Spleen (tissue), 11 donors: Measurements from ENCODE around the gene KIF18B. TPM values are rescaled to one million over a fixed set of nuclear protein-coding genes. Genes with fewer than 3 reads are reported as not detected.

ENCODE experiments used
- DNase-seq: peaks from one replicate; pipeline ENCODE4 v3.0.0-alpha.2; 2020
- H3K27ac ChIP-seq, 8 donors: fragments of 200-600 bp; sonication (generic) in 7 of 8; 1 replicate in 4 of 8; 2 replicates in 4 of 8; pipeline versions ENCODE4 v1.5.0 to v1.8.0; 2016 to 2021; ENCODE audit warnings: inconsistent platforms in 4 of 8, mild to moderate bottlenecking in 4 of 8, moderate library complexity in 1 of 8
- H3K27me3 ChIP-seq, 7 donors: fragments of 200-600 bp; sonication (generic) in 6 of 7; replicated peaks in 1 of 7; 1 replicate in 4 of 7; 2 replicates in 3 of 7; pipeline versions ENCODE4 v1.5.0 to v1.8.0; 2016 to 2021; ENCODE audit warnings: inconsistent platforms in 3 of 7, mild to moderate bottlenecking in 1 of 7
- H3K36me3 ChIP-seq, 6 donors: fragments of 200-600 bp; sonication (generic) in 5 of 6; 1 replicate in 4 of 6; 2 replicates in 2 of 6; pipeline versions ENCODE4 v1.5.0 to v1.8.0; 2016 to 2021; ENCODE audit warnings: inconsistent platforms in 2 of 6
- H3K4me1 ChIP-seq, 6 donors: fragments of 200-600 bp; sonication (generic) in 5 of 6; 1 replicate in 3 of 6; 2 replicates in 3 of 6; pipeline versions ENCODE4 v1.5.0 to v1.8.0; 2016 to 2021; ENCODE audit warnings: inconsistent platforms in 3 of 6
- H3K4me3 ChIP-seq, 8 donors: fragments of 200-600 bp; sonication (generic) in 7 of 8; 1 replicate in 4 of 8; 2 replicates in 4 of 8; pipeline versions ENCODE4 v1.5.0 to v1.8.0; 2016 to 2021; ENCODE audit warnings: inconsistent platforms in 4 of 8, mild to moderate bottlenecking in 4 of 8, moderate library complexity in 2 of 8
- H3K9me3 ChIP-seq, 8 donors: fragments of 200-600 bp; sonication (generic) in 7 of 8; 1 replicate in 4 of 8; 2 replicates in 4 of 8; pipeline versions ENCODE4 v1.5.0 to v1.8.0; 2016 to 2021; ENCODE audit warnings: inconsistent platforms in 4 of 8
- CTCF ChIP-seq, 11 experiments: fragments of 200-600 bp in 7 of 11; fragments of 450-650 bp in 4 of 11; sonication (generic) in 4 of 11; IDR thresholded peaks in 8 of 11; conservative IDR thresholded peaks in 3 of 11; 1 replicate in 7 of 11; 2 replicates in 4 of 11; pipeline versions ENCODE4 v1.4.0 to v1.8.0; 2016 to 2021; ENCODE audit warnings: antibody characterized with exemption in 11 of 11, inconsistent platforms in 4 of 11, mild to moderate bottlenecking in 1 of 11
- POLR2A ChIP-seq, 3 donors: fragments of 450-650 bp; IDR thresholded peaks; one replicate each; pipeline ENCODE4 v1.5.1; 2017; ENCODE audit warnings: antibody characterized with exemption in 3 of 3, mild to moderate bottlenecking in 1 of 3
- POLR2AphosphoS5 ChIP-seq, 3 donors: sonication (generic); formaldehyde crosslinking; IDR thresholded peaks; one replicate each; pipeline ENCODE4 v1.5.1; 2017; ENCODE audit warnings: antibody characterized with exemption in 3 of 3
- WGBS, 5 donors: extraction: QIAGEN DNeasy Blood & Tissue Kit in 3 of 5; methylation state at CpG; one replicate each; pipeline versions ENCODE4 v1.1.5 to v1.1.7; 2013 to 2018; 5-methylcytosine and 5-hydroxymethylcytosine counted together
- intact Hi-C: fragments of 100-400 bp; cut with DNase I; formaldehyde crosslinking; loops from one replicate; pipeline ENCODE4 v1.15.0; 2023; ENCODE audit warnings: low total_unique reads
- polyA plus RNA-seq, 3 donors: library from polyadenylated mRNA; stranded (reverse); fragments of 200-250 nt; gene quantifications; one replicate each; pipeline ENCODE4 v1.2.1, GENCODE V29; 2013
- total RNA-seq, 7 donors: library from RNA; depleted of rRNA in 3 of 7; stranded (reverse); fragments of >200 nt in 3 of 7; fragmentation: NEBNext Ultra II Directional in 4 of 7; extraction: Animal tissue kit (Norgen Biotek cat#: 25700) in 4 of 7; gene quantifications; one replicate each; pipeline versions ENCODE4 v1.1.0 to v1.2.1, GENCODE V29; 2016 to 2021
- donor health status: healthy with polysubstance abuse.
- donor health status: DM: no; HTN: no; CAD: no; lungs with moderate emphysema.
- donor health status: DM: no; HTN: no; CAD: no.
- donor health status: Bipolar disorder and iron deficiency.
- donor health status: healthy.
- donor health status: DM: no; HTN: no; CAD: no.
- donor health status: DM: yes; HTN: yes; CAD: no.

The KIF18B gene
- total and polyA plus RNA-seq, 10 donors: 0.26 to 5.8 (median 1.9) TPM

- no peak for TF ChIP-seq CTCF (IDR thresholded peaks at IDR 0.05 in 8 of 11, conservative IDR thresholded peaks at IDR 0.05 in 3 of 11)
- no peak for TF ChIP-seq POLR2AphosphoS5 (IDR thresholded peaks at IDR 0.05)
- TF ChIP-seq POLR2A (IDR thresholded peaks at IDR 0.05): no peak
- Histone ChIP-seq H3K9me3 (no peaks in the 10 kb centered on the region), H3K4me1 (peaks cover 17 to 34% (median 33%) of the 10 kb centered on the region in 6 donors), H3K27me3 (peaks cover 0 to 95% (median 39%) of the 10 kb centered on the region in 7 donors), H3K4me3 (no peak overlapping the region), H3K27ac (no peak overlapping the region), H3K36me3 (no peaks in the 10 kb centered on the region)
- no peak for DNase-seq
- intact Hi-C loops: no loop called here
- WGBS, 5 donors: 63 to 73% (median 70%) methylated on average over 8 of the region's 8 CpGs
Observed at GRCh38 chr17:44971776-44972483, 24.4 kb upstream of the KIF18B start.

- H3K27me3 ChIP-seq: peaks cover 4 to 96% (median 55%) of the 10 kb centered on the region in 7 donors
- TF ChIP-seq POLR2A (IDR thresholded peaks at IDR 0.05) (no peak), POLR2AphosphoS5 (IDR thresholded peaks at IDR 0.05) (no peak), CTCF (IDR thresholded peaks at IDR 0.05 in 8 of 11, conservative IDR thresholded peaks at IDR 0.05 in 3 of 11) (no peak)
- no peaks in the 10 kb centered on the region for H3K36me3 ChIP-seq
- H3K4me1 ChIP-seq: peaks cover 19 to 51% (median 38%) of the 10 kb centered on the region in 6 donors
- intact Hi-C loops: no loop called here
- 1 to 5% (median 2%) methylated on average over 13 to 55 of the region's 55 CpGs for WGBS, 5 donors
- no peaks in the 10 kb centered on the region for H3K9me3 ChIP-seq
- no peak for DNase-seq
- H3K4me3 ChIP-seq: peak overlapping the region in 7 of 8 donors; percentile 4 to 63 (median 21)
- no peak overlapping the region for H3K27ac ChIP-seq
Observed at GRCh38 chr17:44970136-44970741, 22.7 kb upstream of the KIF18B start.

GRCh38 chr17:44969144-44969780, 21.7 kb upstream of the KIF18B start:
- no peaks in the 10 kb centered on the region for H3K9me3 ChIP-seq
- H3K4me1 ChIP-seq: peaks cover 19 to 53% (median 38%) of the 10 kb centered on the region in 6 donors
- 24 to 40% (median 34%) methylated on average over 19 of the region's 19 CpGs for WGBS, 5 donors
- TF ChIP-seq CTCF (IDR thresholded peaks at IDR 0.05 in 8 of 11, conservative IDR thresholded peaks at IDR 0.05 in 3 of 11) (no peak), POLR2AphosphoS5 (IDR thresholded peaks at IDR 0.05) (no peak), POLR2A (IDR thresholded peaks at IDR 0.05) (no peak)
- DNase-seq: no peak
- H3K36me3 ChIP-seq: no peaks in the 10 kb centered on the region
- intact Hi-C loops: loop anchor here (5.0 kb wide), 1 partner anchor 48 kb away; no protein-coding TSS in a partner anchor
- no peak overlapping the region for H3K27ac ChIP-seq
- H3K4me3 ChIP-seq: peak overlapping the region in 2 of 8 donors; percentile 41 to 68
- peaks cover 4 to 98% (median 59%) of the 10 kb centered on the region in 7 donors for H3K27me3 ChIP-seq
